Esophagus muscularis mucosa (tissue), 4 donors: ENCODE results near the gene RNF13.

Experiments
- EP300 ChIP-seq: sonication (generic); formaldehyde crosslinking; IDR thresholded peaks from one replicate; pipeline ENCODE4 v1.6.1; 2017; ENCODE audit warnings: antibody characterized with exemption
- POLR2A ChIP-seq: fragments of 450-650 bp; IDR thresholded peaks from one replicate; pipeline ENCODE4 v1.6.1; 2017; ENCODE audit warnings: antibody characterized with exemption, moderate library complexity, mild to moderate bottlenecking, low read depth
- TF ChIP-seq, protein P1 (sequence below), 3 experiments: fragments of 200-600 bp in 2 of 3; fragments of 450-650 bp in 1 of 3; sonication (generic) in 2 of 3; IDR thresholded peaks; one replicate each; pipeline ENCODE4 v1.5.1; 2017 to 2019; ENCODE audit warnings: antibody characterized with exemption in 3 of 3, mild to moderate bottlenecking in 2 of 3, moderate library complexity in 1 of 3

DNA sequence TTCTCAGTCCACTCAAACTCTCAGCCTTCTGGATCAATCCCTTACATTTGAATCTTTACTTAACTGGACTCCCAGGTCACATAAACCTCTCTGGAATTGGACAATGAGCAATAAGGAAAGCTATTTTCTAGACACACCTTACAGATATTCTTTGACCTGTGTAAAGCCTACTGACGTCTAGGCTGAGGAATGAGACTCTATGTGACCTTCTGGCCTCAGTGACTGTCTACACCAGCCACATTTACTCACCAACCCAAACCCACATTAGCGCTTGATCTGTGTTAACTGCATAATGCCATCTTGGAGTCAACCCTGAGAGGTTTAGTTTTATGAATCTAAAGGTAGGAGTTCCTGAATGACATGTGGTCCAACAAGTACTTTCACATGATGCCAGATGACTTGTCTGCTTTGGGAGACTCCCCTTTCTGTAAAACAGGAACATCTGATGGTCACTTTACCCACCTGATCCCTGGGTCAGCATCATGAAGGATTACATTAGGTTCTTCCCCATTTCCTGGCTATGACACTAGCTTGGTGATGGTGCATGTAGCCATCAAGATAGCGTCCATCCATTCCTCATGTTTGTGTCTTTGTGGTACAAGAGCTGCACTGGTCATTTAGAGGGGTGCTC, 49.3 kb upstream of the RNF13 start:
- TF ChIP-seq POLR2A (no peak), EP300 (no peak)
- TF ChIP-seq, protein P1, sequence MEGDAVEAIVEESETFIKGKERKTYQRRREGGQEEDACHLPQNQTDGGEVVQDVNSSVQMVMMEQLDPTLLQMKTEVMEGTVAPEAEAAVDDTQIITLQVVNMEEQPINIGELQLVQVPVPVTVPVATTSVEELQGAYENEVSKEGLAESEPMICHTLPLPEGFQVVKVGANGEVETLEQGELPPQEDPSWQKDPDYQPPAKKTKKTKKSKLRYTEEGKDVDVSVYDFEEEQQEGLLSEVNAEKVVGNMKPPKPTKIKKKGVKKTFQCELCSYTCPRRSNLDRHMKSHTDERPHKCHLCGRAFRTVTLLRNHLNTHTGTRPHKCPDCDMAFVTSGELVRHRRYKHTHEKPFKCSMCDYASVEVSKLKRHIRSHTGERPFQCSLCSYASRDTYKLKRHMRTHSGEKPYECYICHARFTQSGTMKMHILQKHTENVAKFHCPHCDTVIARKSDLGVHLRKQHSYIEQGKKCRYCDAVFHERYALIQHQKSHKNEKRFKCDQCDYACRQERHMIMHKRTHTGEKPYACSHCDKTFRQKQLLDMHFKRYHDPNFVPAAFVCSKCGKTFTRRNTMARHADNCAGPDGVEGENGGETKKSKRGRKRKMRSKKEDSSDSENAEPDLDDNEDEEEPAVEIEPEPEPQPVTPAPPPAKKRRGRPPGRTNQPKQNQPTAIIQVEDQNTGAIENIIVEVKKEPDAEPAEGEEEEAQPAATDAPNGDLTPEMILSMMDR (IDR thresholded peaks at IDR 0.05) = no peak
